Bronchial epithelial cell (primary cell): ENCODE measurements around the gene KRT39. TPM values are rescaled to one million over a fixed set of nuclear protein-coding genes. Genes with fewer than 3 reads are reported as not detected.
A peak's percentile ranks its signal among the peaks of the same experiment; 100 is the strongest.

Experiments used
- DNase-seq: peaks from one replicate; pipeline ENCODE4 v3.0.0-alpha.2; 2010; ENCODE audit warnings: low read depth
- FAIRE-seq: peaks from 2 replicates; lab custom pipeline; 2011; peaks lifted over from hg19 to GRCh38; lab: Jason Lieb, UNC
- H3K27me3 ChIP-seq: 2 replicates; pipeline ENCODE4 v1.5.1; 2011; ENCODE audit warnings: low read length; ENCODE audit not compliant: control insufficient read depth, insufficient read depth
- H3K36me3 ChIP-seq: 2 replicates; pipeline ENCODE4 v1.5.1; 2011; ENCODE audit warnings: low read length; ENCODE audit not compliant: control insufficient read depth, insufficient read depth
- H3K4me3 ChIP-seq: 2 replicates; pipeline ENCODE4 v1.5.1; 2011; ENCODE audit warnings: mild to moderate bottlenecking, low read depth, low read length, control low read depth
- total RNA-seq: library from RNA; depleted of rRNA; stranded (reverse); fragments of >200 nt; gene quantifications from 2 replicates; pipeline ENCODE4 v1.2.1, GENCODE V29; 2014
- TF ChIP-seq, protein P1 (sequence below): IDR thresholded peaks from 2 replicates; pipeline ENCODE4 v1.5.1; 2011; ENCODE audit warnings: mild to moderate bottlenecking, moderate library complexity, low read length, control low read depth, inconsistent platforms; ENCODE audit not compliant: insufficient read depth, severe bottlenecking

Gene KRT39
- total RNA-seq, 1 donor from 2014 or later, result not detected

- TF ChIP-seq, protein P1, sequence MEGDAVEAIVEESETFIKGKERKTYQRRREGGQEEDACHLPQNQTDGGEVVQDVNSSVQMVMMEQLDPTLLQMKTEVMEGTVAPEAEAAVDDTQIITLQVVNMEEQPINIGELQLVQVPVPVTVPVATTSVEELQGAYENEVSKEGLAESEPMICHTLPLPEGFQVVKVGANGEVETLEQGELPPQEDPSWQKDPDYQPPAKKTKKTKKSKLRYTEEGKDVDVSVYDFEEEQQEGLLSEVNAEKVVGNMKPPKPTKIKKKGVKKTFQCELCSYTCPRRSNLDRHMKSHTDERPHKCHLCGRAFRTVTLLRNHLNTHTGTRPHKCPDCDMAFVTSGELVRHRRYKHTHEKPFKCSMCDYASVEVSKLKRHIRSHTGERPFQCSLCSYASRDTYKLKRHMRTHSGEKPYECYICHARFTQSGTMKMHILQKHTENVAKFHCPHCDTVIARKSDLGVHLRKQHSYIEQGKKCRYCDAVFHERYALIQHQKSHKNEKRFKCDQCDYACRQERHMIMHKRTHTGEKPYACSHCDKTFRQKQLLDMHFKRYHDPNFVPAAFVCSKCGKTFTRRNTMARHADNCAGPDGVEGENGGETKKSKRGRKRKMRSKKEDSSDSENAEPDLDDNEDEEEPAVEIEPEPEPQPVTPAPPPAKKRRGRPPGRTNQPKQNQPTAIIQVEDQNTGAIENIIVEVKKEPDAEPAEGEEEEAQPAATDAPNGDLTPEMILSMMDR, result no peak
- FAIRE-seq (no peak), DNase-seq (no peak)
- H3K27me3 ChIP-seq, result no peaks in the 10 kb centered on the region
- H3K4me3 ChIP-seq, result no peak within 1 kb of the TSS
- no peaks in the 10 kb centered on the region for H3K36me3 ChIP-seq
Measured at GRCh38 chr17:40937384-40937819, 29.3 kb downstream of the KRT39 start, which contains the start of gene KRT23. Gene KRT23, minus strand, starts transcription at chr17:40937646. Its CDS starts 1,043 bp downstream, at chr17:40936603.

DNA sequence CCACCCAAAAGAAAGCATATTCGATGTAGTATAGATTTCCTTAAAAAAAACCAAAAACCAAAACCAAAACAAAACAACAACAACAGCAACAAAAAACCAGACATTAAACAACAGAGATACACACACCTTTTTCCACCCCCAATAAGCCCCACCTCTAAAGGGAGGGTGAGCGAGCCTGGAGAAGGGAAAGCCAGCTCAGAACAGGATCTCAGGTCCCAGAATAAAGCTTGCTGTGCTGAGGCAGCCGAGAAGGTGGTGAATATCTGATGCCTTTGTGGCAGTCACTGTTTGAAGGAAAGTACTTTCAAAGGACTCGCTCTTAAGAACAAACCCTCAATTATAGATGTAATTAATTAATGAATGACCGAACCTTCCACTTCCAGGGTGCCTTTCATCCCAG is 29.8 kb downstream of the KRT39 start:
- peak; percentile 18 for DNase-seq
- H3K36me3 ChIP-seq, result no peaks in the 10 kb centered on the region
- no peak overlapping the region for H3K4me3 ChIP-seq
- TF ChIP-seq, protein P1, result no peak
- no peak for FAIRE-seq
- H3K27me3 ChIP-seq, result no peaks in the 10 kb centered on the region

DNA sequence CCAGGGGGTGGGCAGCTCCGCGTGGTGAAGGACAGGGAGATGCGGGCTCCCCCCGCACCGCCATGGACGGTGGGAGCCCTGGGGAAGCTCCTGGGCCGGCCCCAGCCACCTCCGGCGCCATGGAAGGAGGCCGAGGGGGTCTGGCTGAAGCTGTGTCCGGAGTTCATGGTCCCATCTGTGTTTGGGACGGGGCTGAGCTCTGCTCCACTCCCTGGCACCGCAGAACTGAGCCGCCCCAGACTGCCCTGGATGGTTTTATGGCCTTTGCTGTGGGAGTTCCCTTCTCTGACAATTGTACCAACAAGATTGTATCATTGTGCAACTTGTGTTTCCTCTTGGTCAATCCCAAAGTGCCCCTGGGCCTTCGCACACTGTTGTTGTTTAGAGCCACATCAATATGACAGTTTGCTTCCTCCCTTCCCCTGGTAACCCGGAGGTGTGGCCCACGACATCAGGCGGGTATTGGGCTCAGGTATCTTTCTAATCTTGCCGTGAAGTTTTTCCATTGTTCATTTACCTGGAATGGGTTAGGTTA is 30.2 kb downstream of the KRT39 start:
- no peaks in the 10 kb centered on the region for H3K27me3 ChIP-seq
- H3K4me3 ChIP-seq, result no peak overlapping the region
- TF ChIP-seq, protein P1, result no peak
- H3K36me3 ChIP-seq, result no peaks in the 10 kb centered on the region
- DNase-seq, result peak; percentile 43
- peak; percentile 75 for FAIRE-seq

- TF ChIP-seq, protein P1, result no peak
- Histone ChIP-seq H3K36me3 (no peaks in the 10 kb centered on the region), H3K4me3 (no peak overlapping the region), H3K27me3 (no peaks in the 10 kb centered on the region)
- FAIRE-seq (peak; percentile 23), DNase-seq (no peak)
Measured at GRCh38 chr17:40935624-40936023, 31.1 kb downstream of the KRT39 start.

- no peaks in the 10 kb centered on the region for H3K27me3 ChIP-seq
Measured at GRCh38 chr17:40932608-40933007, 34.1 kb downstream of the KRT39 start.

More at GRCh38 chr17:40932608-40933007, 34.1 kb downstream of the KRT39 start:
- FAIRE-seq (no peak), DNase-seq (no peak)
- TF ChIP-seq, protein P1, result no peak
- no peak overlapping the region for H3K4me3 ChIP-seq
- H3K36me3 ChIP-seq, result no peaks in the 10 kb centered on the region
